NK-92 treated with Interleukin-12 subunit alpha and Interleukin-12 subunit beta, amount 100 ng/mL, for 24 hours (cell line): ENCODE data around the gene C17orf107.

Experiments
- DNase-seq: peaks from one replicate; lab custom pipeline; 2025; lab: John Stamatoyannopoulos, UW

Gene C17orf107

GRCh38 chr17:4877089-4877488, 22.2 kb upstream of the C17orf107 start:
- no peak for DNase-seq

DNA sequence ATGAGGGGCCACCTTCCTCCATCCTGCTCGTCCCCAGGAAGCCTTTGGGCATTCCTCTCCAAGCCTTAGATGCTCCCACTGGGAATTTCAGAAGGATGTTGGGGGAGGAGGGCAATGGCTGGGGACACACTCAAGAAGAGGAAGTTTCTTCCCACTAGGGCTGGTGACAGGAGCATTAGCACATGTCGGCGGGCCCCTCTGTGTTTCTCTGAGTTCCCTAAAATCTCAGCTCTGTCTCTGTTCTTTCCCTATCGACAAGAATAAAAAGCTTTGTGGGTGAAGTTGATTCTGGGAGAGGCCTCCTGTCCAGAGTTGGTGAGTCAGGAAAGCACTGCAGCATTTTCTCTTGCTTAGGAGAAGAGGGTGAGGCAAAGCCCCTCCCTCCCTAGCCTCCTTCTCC, 19.7 kb upstream of the C17orf107 start:
- no peak for DNase-seq

GRCh38 chr17:4880857-4881256, 18.5 kb upstream of the C17orf107 start:
- no peak for DNase-seq

DNA sequence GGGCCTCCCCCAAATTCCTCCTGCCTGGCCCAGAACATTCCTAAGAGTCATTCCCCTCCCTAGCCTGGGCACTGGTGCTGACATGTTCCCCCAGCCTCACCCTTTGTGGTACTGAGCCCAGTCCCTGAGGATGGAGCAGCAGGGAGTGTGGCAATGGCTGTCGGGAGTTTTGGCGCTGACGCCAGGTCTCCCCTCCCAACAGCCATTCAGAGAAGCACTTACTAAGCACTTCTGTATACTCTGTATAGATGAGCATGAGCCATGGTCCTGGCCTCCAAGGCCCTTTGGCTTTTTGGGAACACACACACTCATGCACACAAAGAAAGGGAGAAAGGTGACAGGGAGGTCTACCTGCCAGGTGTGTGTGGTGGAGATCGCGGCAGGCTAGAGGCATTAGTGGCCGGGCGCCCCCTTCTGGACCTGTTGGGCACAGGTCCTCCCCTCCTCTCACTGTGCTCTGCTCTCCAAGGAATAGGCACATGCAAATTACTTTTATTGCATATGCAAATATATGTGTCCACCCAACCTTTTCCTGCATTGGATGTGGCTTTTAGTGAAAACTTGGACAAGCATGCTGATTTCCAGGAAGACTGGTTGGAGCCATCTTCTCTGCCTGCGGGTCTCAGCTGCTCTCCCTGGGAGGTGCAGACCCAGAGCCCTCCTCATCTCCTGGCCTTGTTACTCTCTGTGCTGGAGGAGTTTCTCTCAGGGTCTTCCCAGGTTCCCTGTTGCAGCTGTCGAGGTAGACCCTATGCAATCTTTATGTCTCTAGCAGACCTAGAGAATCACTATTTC, 17.4 kb upstream of the C17orf107 start:
- no peak for DNase-seq

- no peak for DNase-seq
Observed at GRCh38 chr17:4884489-4884888, 14.8 kb upstream of the C17orf107 start.

GRCh38 chr17:4886830-4887229, 12.5 kb upstream of the C17orf107 start:
- no peak for DNase-seq

DNA sequence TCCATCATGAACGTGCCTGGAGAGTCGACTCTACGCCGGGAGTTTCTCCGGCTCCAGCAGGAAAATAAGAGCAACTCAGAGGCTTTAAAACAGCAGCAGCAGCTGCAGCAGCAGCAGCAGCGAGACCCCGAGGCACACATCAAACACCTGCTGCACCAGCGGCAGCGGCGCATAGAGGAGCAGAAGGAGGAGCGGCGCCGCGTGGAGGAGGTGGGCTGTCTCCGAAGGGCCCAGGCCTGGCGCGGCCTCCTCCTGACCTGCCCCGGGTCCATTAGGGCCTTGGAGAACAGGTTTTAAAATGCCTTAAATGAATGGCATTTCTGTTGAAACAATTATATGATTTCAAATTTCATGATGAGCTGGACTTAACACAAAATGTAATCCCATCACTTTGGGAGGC, 11.8 kb upstream of the C17orf107 start:
- no peak for DNase-seq

DNA sequence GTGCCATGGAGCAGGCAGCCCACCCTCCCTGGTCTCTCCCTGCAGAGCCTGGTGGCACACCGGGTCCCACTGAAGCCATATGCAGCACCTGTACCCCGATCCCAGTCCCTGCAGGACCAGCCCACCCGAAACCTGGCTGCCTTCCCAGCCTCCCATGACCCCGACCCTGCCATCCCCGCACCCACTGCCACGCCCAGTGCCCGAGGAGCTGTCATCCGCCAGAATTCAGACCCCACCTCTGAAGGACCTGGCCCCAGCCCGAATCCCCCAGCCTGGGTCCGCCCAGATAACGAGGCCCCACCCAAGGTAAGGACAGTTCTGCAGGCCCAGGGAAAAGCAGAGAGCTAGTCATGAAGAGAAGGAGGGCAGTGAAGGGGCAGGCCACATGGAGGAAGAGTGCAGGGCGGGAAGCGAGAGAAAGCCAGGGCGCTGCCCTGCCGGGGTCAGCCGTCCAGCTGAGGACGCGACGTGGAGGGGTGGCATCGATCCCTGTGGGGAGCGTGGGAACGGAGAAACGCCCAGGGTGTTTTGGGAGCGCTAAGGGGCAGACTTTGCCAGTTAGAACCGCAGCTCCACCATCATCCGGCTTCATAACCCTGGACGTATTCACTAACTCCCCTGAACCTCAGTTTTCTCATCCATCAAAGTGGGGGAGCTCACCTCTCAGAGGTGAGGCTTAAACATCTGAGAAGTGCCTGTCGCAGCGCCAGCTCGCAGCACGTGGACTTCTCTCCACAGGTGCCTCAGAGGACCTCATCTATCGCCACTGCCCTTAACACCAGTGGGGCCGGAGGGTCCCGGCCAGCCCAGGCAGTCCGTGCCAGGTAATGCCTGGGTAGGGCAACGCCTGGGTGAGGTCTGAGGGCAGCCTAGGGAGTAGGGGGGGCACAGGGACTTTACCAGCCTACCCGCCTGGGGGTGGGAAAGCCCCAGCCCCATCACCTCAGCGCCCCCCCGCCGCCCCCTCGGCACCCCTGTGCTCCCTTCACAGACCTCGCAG, 7.6 kb upstream of the C17orf107 start:
- no peak for DNase-seq

DNA sequence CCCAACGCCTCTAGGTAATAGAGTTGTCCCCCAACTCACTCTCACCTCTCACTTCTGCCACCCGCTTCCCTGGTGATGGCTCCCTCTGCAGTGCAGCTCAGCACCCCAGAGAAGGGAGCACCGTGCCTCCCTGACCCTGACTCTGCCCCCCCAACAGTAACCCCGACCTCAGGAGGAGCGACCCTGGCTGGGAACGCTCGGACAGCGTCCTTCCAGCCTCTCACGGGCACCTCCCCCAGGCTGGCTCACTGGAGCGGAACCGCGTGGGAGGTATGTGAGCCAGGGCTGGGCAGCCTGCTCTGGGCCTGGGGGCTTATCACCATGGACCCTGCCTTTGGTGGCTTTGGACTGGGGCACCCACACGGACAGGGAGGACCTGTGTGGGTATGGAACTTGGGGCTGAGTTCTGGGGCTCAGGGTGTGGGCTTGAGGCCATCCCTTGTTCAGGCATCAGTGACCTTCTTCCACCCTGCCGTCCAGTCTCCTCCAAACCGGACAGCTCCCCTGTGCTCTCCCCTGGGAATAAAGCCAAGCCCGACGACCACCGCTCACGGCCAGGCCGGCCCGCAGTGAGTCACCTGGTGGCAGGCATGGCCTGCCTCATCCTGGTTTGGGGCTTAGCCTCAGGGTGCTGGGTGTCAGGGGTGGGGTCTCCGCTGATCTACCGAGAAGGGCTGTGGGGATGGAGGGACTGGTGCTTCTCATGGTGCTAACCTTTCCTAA, 6.7 kb upstream of the C17orf107 start:
- DNase-seq: no peak

GRCh38 chr17:4893272-4893671, 6.1 kb upstream of the C17orf107 start:
- no peak for DNase-seq

DNA sequence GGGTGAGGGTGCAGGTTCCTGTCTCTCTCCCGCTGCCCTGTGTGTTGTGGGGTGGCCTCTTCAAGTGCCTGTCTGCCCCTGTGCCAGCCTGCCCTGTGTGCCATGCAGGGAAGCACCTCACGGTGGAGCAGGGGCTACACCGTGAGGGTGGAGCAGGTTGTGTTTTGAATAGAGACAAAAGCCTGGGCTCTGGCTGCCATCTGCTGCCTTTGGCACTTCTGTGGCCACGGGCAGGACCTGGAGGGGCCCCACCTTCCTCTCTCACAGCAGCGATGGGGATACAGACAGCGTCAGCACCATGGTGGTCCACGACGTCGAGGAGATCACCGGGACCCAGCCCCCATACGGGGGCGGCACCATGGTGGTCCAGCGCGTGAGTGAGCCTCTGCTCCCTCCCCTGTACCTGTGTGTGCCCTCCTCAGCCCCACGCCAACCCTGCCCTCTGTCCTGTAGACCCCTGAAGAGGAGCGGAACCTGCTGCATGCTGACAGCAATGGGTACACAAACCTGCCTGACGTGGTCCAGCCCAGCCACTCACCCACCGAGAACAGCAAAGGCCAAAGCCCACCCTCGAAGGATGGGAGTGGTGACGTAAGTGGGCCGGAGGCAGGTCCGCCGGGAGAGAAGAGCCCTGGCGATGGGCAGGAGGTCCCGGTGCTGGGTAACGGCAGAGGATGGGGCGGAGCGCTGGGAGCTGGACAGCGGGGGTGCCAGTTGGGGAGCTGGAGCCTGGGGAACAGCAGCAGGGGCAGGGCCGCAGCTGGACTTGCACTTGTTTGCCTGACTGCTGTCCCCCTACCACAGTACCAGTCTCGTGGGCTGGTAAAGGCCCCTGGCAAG, 5.4 kb upstream of the C17orf107 start:
- no peak for DNase-seq

- no peak for DNase-seq
Observed at GRCh38 chr17:4895121-4895520, 4.2 kb upstream of the C17orf107 start.

- DNase-seq: no peak
Observed at GRCh38 chr17:4895657-4896331, 3.5 kb upstream of the C17orf107 start.

GRCh38 chr17:4896332-4897197, 2.8 kb upstream of the C17orf107 start:
- DNase-seq: no peak

DNA sequence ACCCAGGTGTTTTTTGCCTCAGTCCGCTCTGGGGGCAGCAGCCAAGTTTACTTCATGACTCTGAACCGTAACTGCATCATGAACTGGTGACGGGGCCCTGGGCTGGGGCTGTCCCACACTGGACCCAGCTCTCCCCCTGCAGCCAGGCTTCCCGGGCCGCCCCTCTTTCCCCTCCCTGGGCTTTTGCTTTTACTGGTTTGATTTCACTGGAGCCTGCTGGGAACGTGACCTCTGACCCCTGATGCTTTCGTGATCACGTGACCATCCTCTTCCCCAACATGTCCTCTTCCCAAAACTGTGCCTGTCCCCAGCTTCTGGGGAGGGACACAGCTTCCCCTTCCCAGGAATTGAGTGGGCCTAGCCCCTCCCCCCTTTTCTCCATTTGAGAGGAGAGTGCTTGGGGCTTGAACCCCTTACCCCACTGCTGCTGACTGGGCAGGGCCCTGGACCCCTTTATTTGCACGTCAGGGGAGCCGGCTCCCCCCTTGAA, 2.1 kb upstream of the C17orf107 start:
- no peak for DNase-seq

GRCh38 chr17:4897785-4898184, 1.6 kb upstream of the C17orf107 start:
- no peak for DNase-seq

DNA sequence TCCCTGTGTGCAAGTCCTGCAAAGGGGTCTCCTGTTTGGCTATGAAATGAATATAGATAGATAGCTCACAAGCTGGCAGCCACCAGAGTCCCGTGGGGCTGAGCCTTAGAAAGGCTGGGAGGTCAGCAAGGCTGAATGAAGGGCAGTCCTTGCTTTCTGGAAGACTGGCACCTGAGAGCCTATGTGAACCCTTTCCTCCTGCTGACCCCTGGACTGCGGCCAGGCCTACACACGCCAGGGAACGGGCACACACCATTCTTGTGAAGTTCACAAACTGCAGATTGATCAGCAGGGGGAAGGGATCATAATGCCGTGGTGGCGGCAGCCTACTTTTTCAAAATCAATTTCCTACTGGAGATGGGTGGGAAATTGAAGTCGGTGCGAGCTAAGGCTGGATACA, 985 bp upstream of the C17orf107 start:
- DNase-seq: no peak

GRCh38 chr17:4898927-4899326, 409 bp upstream of the C17orf107 start:
- DNase-seq: no peak

DNA sequence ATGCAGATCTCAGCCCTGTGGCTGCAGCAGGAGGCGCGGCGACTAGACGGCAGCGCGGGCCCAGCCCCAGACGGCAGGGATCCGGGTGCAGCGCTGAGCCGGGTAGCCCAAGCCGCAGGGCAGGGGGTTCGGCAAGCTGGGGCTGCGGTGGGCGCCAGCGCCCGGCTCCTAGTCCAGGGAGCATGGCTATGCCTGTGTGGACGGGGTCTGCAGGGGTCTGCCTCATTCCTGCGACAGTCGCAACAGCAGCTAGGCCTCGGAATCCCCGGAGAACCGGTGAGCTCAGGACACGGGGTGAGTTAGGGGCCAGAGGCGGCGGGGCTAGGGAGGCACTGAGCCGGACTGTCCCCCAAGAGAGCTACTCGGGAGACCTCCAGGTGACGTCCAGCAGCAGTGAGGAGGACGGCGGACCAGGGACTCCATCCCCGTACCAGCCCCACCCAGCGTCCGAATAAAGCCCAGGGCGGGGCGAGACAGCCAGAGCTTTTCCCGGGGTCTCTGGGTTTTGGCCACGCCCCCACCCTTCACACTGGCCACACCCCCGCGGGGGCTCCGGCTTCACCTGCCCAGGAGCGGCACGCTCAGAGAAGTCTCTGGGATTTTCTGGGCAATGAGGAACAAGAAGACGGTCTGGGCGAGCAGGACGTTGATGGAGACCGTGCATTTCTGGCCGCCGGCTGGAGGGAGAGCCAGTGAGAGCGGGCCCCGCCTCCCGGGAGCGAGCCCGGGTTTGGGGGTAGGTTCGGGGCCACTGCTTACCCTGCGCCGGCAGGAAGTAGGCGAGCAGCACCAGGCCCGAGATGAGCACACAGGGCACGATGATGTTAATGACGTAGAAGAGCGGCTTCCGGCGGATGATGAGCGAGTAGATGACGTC, 1.1 kb downstream of the C17orf107 start:
- no peak for DNase-seq
